Measurements from ENCODE around the gene HOXD12. TPM values are rescaled to one million over a fixed set of nuclear protein-coding genes. Genes with fewer than 3 reads are reported as not detected.
A peak's percentile ranks its signal among the peaks of the same experiment; 100 is the strongest.

HOXD12 gene, protein sequence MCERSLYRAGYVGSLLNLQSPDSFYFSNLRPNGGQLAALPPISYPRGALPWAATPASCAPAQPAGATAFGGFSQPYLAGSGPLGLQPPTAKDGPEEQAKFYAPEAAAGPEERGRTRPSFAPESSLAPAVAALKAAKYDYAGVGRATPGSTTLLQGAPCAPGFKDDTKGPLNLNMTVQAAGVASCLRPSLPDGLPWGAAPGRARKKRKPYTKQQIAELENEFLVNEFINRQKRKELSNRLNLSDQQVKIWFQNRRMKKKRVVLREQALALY
- not detected in 2 replicates for total RNA-seq (2022)
- percentile 25 among the genes with signal in this experiment for Bru-seq, nascent RNA
- percentile 24 among the genes with signal in this experiment for BruChase-seq, experiment 1, labeled RNA remaining after a 6-hour chase
- BruChase-seq, experiment 2, labeled RNA remaining after a 2-hour chase = percentile 21 among the genes with signal in this experiment
- long read RNA-seq = 0 reads

DNA sequence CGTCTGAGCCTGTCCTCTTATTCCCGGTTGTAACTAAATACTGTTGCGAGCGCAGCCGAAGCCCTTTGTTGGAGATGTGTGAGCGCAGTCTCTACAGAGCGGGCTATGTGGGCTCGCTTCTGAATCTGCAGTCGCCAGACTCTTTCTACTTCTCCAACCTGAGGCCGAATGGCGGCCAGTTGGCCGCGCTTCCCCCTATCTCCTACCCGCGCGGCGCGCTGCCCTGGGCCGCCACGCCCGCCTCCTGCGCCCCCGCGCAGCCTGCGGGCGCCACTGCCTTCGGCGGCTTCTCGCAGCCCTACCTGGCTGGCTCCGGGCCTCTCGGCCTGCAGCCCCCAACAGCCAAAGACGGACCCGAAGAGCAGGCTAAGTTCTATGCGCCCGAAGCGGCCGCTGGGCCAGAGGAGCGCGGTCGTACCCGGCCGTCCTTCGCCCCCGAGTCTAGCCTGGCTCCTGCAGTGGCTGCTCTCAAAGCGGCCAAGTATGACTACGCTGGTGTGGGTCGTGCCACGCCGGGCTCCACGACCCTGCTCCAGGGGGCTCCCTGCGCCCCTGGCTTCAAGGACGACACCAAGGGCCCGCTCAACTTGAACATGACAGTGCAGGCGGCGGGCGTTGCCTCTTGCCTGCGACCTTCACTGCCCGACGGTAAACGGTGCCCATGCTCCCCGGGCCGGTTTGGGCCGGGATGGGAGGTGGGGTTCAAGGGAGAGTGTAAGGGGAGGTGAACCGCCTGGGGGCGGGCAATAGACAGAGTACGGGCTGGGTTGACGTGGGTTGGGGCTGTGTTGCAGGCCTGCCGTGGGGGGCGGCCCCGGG lies at the start of gene HOXD12:
Gene HOXD12 (plus strand): TSS at position 68 of the 819 bp plus-strand sequence. CDS start 7 bp downstream, at position 75.
- Mint-ChIP-seq H3K27me3 (ENCODE audit: unreplicated experiment) (peaks cover 6% of the 10 kb centered on the region), H3K9me3 (ENCODE audit: low read depth, unreplicated experiment) (no peaks in the 10 kb centered on the region), H3K4me3 (ENCODE audit: low read depth, unreplicated experiment) (peak within 1 kb of the TSS; percentile 85), H3K36me3 (ENCODE audit: insufficient read depth, unreplicated experiment) (peaks cover 18% of the 10 kb centered on the region), H3K4me1 (ENCODE audit: low read depth, unreplicated experiment) (peaks cover 9% of the 10 kb centered on the region), H3K27ac (ENCODE audit: unreplicated experiment) (no peak within 1 kb of the TSS)
- CTCF ChIA-PET = no interaction called here
- TF ChIP-seq, protein P1, sequence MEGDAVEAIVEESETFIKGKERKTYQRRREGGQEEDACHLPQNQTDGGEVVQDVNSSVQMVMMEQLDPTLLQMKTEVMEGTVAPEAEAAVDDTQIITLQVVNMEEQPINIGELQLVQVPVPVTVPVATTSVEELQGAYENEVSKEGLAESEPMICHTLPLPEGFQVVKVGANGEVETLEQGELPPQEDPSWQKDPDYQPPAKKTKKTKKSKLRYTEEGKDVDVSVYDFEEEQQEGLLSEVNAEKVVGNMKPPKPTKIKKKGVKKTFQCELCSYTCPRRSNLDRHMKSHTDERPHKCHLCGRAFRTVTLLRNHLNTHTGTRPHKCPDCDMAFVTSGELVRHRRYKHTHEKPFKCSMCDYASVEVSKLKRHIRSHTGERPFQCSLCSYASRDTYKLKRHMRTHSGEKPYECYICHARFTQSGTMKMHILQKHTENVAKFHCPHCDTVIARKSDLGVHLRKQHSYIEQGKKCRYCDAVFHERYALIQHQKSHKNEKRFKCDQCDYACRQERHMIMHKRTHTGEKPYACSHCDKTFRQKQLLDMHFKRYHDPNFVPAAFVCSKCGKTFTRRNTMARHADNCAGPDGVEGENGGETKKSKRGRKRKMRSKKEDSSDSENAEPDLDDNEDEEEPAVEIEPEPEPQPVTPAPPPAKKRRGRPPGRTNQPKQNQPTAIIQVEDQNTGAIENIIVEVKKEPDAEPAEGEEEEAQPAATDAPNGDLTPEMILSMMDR (IDR thresholded peaks at IDR 0.05; ENCODE audit: unreplicated experiment) = no peak
- intact Hi-C loops (cut with micrococcal nuclease; ENCODE audit: unreplicated experiment) = loop anchor here (5.0 kb wide), 5 partner anchors 98 to 898 kb away; partner anchors contain the start of gene LNPK
- DNase-seq = no peak
- no TSS peak for BruUV-seq (replicated peaks)

DNA sequence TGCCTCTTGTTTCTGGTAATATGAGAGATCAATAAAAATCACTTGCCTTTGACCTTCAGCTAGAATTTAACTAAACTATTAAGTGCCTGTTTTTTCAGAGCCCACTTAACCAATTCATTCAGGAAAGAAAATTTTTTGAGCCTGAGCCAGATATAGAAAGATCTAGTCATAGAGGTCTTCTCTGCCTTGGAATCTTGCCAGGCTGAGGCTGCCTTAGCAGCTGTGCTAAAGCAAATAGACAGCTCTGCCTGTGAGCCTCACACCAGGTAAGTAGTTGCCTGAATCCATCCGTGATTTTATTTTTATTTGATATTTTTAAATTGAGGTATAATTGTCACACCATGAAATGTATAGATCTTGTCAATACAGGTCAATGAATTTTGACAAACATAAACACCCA lies 43.2 kb upstream of the HOXD12 start:
- intact Hi-C loops (cut with micrococcal nuclease; ENCODE audit: unreplicated experiment) = no loop called here
- no peak overlapping the region for H3K4me3 Mint-ChIP-seq (ENCODE audit: low read depth, unreplicated experiment)
- TF ChIP-seq, protein P1 (IDR thresholded peaks at IDR 0.05; ENCODE audit: unreplicated experiment) = no peak
- BruUV-seq (replicated peaks) = no TSS peak
- DNase-seq = no peak
- CTCF ChIA-PET = no interaction called here
- H3K4me1 Mint-ChIP-seq (ENCODE audit: low read depth, unreplicated experiment) = no peaks in the 10 kb centered on the region
- H3K27ac Mint-ChIP-seq (ENCODE audit: unreplicated experiment) = no peak overlapping the region
- H3K27me3 Mint-ChIP-seq (ENCODE audit: unreplicated experiment) = no peaks in the 10 kb centered on the region
- H3K9me3 Mint-ChIP-seq (ENCODE audit: low read depth, unreplicated experiment) = no peaks in the 10 kb centered on the region
- H3K36me3 Mint-ChIP-seq (ENCODE audit: insufficient read depth, unreplicated experiment) = no peaks in the 10 kb centered on the region

DNA sequence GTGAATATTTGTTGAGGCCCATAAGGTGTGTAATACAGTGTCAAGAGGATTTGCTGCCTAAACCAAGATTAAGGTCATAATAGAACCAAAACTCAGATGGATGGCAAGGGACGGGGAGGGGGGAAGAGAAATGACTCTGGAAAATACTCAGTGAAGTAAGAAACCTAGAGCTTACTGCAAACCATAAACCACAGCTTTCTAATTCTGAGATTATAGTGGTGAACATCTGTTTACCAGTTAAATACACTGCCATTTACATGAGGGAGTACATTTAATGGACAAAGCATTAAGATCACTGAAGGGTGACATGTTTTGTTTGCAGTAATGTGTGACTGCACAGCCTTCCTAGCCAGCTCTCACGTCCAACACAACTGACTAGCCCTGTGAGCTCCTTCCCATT lies 35.6 kb upstream of the HOXD12 start:
- BruUV-seq (replicated peaks) = no TSS peak
- DNase-seq = no peak
- Mint-ChIP-seq H3K27ac (ENCODE audit: unreplicated experiment) (no peak overlapping the region), H3K4me1 (ENCODE audit: low read depth, unreplicated experiment) (no peaks in the 10 kb centered on the region), H3K9me3 (ENCODE audit: low read depth, unreplicated experiment) (peaks cover 3% of the 10 kb centered on the region), H3K27me3 (ENCODE audit: unreplicated experiment) (no peaks in the 10 kb centered on the region), H3K4me3 (ENCODE audit: low read depth, unreplicated experiment) (no peak overlapping the region), H3K36me3 (ENCODE audit: insufficient read depth, unreplicated experiment) (no peaks in the 10 kb centered on the region)
- CTCF ChIA-PET = no interaction called here
- TF ChIP-seq, protein P1 (IDR thresholded peaks at IDR 0.05; ENCODE audit: unreplicated experiment) = no peak
- intact Hi-C loops (cut with micrococcal nuclease; ENCODE audit: unreplicated experiment) = no loop called here

DNA sequence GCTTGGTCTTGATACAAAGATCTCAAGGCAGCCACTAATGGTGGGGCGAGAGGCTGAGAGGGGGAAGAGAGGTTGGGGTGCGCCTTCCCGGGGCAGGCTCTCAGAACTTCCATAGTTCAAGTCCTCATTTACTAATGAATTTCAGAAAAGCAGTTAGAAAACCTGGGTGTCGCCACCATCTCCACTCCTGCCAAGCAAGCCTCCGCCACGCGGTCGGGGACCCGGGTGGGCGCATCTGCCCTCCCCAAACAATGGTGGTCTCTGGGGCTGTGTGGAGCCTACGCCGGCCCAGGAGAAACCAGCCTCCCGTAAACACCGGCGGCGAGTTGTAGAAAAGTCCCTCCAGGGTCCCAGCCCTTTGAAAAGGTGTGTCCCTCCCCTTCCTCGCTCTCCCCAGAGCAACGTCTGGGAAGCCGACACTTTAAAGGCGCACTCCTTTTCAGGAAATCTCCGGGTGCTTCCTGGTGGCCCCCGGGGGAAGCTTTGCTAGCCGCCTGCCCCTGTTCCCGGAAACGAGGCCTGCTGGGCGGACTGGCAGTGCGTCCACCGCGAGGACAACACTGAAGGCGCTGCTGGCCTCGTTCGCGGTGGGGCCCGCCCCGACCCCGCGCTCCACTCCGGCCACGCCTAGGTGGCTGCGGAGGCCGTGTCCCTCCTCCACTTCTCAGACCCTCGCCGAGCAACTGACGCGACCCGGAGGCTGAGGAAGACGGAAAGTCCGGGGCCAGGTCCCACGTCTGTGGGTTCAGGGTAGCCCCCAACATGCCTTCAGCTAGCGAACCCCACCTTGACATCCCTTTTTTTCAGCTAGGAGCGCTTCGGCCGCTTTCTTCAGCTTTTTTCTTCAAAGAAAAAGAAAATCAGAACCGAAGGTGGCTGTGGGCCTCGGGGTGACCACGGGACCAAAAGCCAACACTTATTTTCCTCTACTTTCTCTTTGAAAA lies 32.7 kb upstream of the HOXD12 start:
- peaks cover 3% of the 10 kb centered on the region for H3K9me3 Mint-ChIP-seq (ENCODE audit: low read depth, unreplicated experiment)
- H3K4me3 Mint-ChIP-seq (ENCODE audit: low read depth, unreplicated experiment) = no peak overlapping the region
- CTCF ChIA-PET = no interaction called here
- H3K27me3 Mint-ChIP-seq (ENCODE audit: unreplicated experiment) = no peaks in the 10 kb centered on the region
- H3K27ac Mint-ChIP-seq (ENCODE audit: unreplicated experiment) = no peak overlapping the region
- DNase-seq = no peak
- no peaks in the 10 kb centered on the region for H3K36me3 Mint-ChIP-seq (ENCODE audit: insufficient read depth, unreplicated experiment)
- TF ChIP-seq, protein P1 (IDR thresholded peaks at IDR 0.05; ENCODE audit: unreplicated experiment) = no peak
- H3K4me1 Mint-ChIP-seq (ENCODE audit: low read depth, unreplicated experiment) = no peaks in the 10 kb centered on the region
- intact Hi-C loops (cut with micrococcal nuclease; ENCODE audit: unreplicated experiment) = no loop called here
- BruUV-seq (replicated peaks) = no TSS peak
